NCI-H82 (cell line): Measurements from ENCODE around the gene CYFIP2.
"Not testable (repeated sequence)": the region's sequence is repeated elsewhere in the genome, so short reads cannot be mapped to it uniquely, and the experiment has no call there.

Experiments
- DNase-seq: peaks from one replicate; lab custom pipeline; 2025; lab: John Stamatoyannopoulos, UW

Gene CYFIP2

DNA sequence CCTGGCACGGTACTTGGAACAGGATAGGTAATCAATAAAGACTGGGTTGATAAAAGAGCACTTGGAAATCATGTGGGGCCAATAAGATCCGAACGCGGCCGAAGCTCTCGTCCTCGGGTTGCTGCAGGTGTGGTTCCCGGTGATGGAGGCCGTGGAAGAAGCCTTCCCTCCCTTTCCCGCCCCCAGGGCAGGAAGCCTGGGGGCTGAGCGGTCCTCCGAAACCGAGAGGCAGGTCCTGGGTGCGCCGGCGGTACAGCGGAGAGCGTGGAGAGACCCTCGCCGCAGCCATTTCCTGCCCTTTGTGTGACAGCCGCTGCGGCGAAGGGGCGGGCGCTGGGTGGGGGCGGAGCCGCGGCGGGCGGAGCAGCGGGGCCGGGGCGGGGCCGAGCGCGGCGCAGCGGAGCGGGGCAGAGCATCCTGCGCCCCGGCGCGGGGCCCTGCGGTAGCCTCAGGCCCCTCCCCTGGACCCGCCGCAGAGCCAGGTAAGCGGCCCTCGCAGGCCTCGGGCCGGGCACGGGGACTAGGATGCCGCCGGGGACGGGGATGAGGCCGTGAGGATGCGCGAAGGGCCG is at the start of gene CYFIP2:
Gene CYFIP2, plus strand, starts transcription at position 410 of the 572 bp plus-strand sequence. CDS start 19,239 bp downstream, outside the sequence.
- peak; percentile 72 for DNase-seq

DNA sequence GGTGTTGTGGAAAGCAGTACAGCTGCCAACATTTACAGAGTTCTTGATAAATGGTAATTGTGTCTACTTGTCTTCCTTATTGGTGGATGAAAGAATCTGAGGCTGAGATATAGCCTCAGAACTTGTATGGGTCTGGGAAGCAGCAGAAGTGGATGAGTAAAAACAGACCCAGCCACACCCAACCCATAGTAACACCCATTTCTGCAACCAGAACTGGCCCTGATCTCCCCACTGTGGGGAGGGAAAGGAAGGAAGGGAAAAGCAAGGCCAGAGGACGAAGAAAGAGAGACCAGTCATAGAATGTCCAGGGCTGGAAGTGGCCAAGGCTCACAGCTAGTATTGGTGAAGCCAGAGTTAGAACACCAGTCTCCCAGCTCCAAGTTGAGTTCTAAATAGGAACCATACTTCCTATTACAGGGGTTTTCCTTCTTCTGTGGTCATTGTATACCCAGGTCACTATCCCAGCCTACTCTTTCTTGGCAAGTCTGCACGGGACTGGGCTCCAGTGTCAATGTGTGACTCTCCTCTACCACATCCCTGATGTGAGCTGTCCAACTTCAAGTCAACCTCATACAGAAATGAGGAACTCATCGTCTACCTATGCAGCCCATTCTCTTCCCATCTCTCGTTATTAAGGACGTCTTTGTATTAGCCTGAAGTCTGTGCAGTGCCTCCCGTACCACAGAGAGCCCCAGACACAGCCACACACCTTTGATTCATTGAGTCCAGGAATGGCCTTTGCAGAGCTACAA is 49.4 kb upstream of the CYFIP2 start:
- DNase-seq, result no peak

GRCh38 chr5:157217289-157218024 is 48.5 kb upstream of the CYFIP2 start:
- DNase-seq, result no peak

DNA sequence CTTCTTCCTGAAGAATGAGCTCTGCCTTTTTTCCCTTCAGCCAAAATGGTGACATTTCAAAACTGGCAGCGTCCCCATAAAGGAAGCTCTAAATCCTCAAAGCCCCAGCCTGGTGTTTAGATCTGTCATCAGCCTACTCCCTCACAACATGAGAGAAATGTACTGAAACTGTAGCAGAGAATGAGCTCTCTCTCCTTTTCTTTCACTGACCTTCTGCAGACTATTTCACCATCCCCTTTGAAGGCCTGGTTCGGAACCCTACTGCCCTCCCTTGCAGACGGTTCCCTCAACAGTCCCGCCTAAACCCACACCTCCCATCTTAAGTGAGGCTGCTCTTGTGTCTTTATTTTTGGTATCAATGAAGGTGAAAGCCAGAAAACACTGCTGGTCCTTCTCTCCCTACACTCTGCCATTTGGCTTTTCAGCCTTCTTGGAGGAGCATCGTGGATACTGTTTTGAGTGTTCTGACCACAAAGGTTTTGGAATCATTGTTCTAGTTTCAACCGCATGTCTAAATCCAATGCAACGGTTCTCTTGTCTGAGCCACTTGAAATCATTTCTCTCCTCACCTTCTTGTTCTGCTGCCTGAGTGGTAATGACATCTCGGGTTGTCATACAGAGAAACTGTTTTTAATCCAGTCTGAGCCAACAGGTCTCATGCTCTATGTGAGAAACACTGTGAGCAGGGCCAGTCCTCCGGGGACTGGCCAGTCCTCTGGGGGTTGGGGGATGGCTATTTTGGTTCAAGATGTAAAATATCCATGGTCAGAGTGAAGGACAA is 46.2 kb upstream of the CYFIP2 start:
- DNase-seq, result no peak

DNA sequence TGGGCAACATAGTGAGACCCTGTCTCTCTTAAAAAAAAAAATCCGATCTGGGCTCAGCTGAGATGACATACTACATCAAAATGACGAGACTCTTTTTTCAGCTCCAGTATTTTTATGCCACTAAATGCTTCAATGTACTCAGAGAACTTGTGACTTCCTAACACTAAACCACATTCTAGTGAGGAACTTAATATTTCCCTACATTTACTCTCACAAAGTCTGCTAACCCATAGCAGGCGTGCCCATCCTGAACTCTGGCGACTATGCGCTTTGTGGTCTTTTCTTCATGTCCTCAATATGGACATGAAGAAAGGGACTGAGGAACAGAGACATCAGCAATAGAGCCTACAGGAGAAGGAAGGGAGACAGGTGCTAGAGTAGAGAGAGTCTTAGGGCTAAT is 44.0 kb upstream of the CYFIP2 start:
- no peak for DNase-seq

GRCh38 chr5:157222506-157223230 is 43.3 kb upstream of the CYFIP2 start:
- no peak for DNase-seq

DNA sequence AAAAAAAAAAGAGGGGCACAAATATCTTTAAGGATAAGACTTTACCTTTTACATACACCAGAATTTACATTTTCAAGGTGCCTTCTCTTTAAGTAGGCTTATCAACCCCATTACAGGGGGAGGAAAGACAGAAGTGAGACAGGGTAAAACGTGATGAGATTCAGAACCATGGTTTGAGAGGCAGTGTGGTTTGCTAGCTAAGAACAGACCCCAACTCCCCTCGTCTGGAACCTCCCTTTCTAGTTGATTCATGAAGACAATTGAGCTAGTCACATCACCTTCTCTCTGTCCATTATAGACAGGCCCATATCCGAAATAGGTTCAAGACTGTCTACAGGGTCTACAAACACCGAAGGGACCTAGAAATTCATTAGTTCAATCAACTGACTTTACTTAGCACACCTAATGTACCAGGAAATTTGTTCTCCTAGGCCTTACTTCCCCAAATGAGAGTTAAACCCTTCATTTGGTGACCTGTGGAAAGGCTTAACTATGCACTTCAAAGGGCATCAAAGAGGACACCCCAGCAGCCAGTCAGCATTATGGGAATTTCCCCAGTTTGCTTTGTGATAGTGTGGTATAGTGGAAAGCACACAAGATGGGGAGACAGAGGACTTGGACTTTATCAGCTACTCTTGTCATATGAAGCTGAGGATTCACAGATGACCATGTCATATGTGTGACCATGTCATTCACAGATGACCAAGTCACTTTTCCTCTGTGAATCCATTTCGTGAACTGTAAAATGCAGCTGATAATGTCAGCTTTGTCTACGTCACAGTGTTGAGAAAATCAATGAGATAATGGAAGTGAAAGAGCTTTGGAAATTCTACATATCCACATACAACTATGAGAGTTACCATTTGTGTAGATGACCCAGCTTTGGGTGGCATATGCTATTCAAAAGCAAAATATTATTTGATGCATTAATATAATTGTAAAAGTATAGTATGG is 40.2 kb upstream of the CYFIP2 start:
- no peak for DNase-seq

GRCh38 chr5:157230610-157231009 is 35.3 kb upstream of the CYFIP2 start:
- DNase-seq, result no peak

GRCh38 chr5:157232706-157233105 is 33.2 kb upstream of the CYFIP2 start:
- DNase-seq, result no peak

DNA sequence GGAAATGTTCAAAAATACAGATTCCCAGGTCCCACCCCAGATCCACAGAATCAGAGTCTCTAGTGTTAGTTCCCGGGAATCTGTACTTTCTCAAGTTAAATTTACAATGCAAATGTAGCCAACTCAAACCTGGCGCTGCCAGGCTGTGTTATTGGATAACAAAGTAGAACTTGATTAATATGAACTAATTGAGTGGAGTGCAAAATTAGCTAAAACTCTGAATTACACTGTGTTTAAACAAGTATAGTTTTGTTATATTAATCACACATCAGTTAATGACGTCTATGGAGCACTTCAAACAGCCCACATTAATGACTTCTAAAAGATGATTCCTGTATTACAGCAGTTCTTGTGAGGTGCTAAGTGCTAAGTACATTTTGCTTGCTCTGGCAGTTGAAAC is 32.4 kb upstream of the CYFIP2 start:
- no peak for DNase-seq

DNA sequence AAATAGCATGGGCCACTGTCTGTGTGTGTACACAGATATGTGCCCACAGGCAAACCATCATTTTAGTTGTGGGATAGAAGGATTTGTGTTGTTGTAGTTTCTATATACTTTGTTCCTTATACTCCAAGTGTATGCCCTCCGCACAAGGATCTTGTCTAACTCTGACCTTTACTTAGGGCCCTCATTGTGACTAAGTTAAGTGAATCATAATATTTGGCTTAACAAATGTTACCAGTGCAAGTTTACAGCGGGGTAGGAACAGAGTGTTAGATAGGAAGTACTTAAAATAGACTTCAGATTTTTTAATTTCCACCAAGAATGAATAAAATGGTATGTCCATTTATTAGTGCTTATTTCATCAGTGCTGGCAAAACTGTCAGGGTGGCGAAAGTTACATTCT is 29.5 kb upstream of the CYFIP2 start:
- DNase-seq, result no peak

- DNase-seq, result no peak
Measured at GRCh38 chr5:157241483-157241882, 24.4 kb upstream of the CYFIP2 start.

GRCh38 chr5:157244704-157245103 is 21.2 kb upstream of the CYFIP2 start:
- not testable (repeated sequence) for DNase-seq

DNA sequence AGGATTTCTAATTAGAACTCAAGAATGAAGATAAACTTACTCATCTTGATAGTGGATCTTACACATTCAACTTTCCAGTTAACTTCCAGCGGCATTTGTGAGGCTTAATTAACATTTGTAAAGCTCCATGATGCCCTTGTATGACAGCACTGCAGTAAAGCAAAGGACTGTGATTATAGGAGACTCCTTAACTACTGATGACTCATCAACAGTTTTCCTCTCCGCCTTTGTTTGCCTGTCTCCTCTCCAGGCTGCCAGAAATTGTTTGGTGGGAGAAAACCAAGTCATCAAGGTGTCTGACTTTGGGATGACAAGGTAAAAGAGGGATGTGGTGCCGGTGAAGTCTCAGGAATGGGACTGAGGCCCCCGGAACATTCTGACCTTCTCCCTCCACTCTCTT is 20.4 kb upstream of the CYFIP2 start:
- DNase-seq, result no peak

DNA sequence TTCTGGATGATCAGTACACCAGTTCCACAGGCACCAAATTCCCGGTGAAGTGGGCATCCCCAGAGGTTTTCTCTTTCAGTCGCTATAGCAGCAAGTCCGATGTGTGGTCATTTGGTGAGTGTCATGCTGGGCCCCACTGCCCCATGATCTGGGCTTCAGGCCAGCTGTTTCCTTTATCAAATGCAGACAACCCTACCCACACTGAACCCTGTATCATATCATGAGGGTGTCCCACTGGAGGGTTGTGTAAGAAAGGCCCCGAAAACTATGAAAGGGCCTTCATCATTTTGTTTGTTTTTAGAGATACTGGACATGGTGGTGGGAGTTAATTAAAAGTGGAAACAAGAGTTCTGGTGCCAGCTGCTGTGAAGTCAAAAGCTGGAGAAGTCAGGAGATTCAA is 20.0 kb upstream of the CYFIP2 start:
- no peak for DNase-seq

DNA sequence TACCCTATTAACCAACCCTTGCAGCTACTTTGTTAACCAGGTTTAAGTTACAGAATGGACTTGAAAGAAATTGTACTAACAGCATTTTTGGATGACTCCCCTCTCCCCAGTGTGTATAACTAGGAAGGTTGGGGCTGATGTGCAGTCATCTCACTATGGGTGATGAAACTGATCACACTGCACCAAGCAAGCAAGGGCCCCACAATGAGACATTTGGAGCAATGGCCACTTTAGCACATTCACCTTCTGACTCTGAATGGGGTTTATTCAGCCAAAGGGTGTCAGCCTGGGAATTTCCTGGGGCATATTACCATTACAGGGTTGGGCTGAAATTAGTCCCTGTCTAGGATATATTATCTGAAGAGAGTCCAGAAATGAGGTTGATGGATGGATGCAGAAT is 18.7 kb upstream of the CYFIP2 start:
- DNase-seq, result no peak

GRCh38 chr5:157248821-157249470 is 17.0 kb upstream of the CYFIP2 start:
- no peak for DNase-seq

- no peak for DNase-seq
Measured at GRCh38 chr5:157252711-157253465, 13.0 kb upstream of the CYFIP2 start.

- peak; percentile 53 for DNase-seq
Measured at GRCh38 chr5:157253547-157253946, 12.4 kb upstream of the CYFIP2 start.
